Activated gamma-delta T cell treated with Interleukin-2 at 50 U/mL for 16 hours (primary cell): Measurements from ENCODE around the gene HSD17B1.
A peak's percentile ranks its signal among the peaks of the same experiment; 100 is the strongest.

ENCODE experiments used
- DNase-seq: peaks from one replicate; pipeline ENCODE4 v3.0.0-alpha.2; 2020

HSD17B1 gene

DNA sequence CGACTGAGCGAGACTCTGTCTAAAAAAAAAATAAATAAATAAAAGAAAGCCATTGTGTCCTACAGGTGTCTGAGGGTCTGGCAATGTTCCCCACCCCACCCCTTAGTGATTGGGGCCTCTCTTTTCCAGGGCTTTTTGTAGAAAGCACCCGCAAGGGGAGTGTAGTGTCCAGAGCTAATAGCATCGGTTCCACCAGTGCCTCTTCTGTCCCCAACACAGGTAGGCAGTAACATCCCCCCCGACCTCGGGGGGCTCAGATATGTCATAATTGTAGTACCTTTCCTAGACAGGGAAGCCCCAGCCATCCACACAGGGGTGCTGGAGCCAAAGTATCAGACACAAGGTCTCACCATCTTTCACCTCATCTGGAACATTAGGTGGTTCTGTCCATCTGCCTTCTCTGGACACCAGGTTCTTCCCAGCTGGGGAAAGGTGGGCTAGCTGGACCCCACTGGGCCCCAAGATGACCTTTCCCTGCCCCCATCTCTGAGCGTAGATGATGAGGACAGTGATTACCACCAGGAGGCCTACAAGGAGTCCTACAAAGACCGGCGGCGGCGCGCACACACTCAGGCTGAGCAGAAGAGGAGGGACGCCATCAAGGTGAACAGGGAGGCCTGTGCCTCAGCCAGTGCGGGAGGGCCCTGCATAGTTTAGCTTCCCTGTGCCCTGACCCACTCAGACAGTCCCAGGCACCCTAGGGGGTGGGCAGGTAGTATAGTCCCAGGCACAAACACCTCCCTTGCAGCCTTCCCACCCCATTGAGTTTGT is 15.8 kb downstream of the HSD17B1 start:
- no peak for DNase-seq

DNA sequence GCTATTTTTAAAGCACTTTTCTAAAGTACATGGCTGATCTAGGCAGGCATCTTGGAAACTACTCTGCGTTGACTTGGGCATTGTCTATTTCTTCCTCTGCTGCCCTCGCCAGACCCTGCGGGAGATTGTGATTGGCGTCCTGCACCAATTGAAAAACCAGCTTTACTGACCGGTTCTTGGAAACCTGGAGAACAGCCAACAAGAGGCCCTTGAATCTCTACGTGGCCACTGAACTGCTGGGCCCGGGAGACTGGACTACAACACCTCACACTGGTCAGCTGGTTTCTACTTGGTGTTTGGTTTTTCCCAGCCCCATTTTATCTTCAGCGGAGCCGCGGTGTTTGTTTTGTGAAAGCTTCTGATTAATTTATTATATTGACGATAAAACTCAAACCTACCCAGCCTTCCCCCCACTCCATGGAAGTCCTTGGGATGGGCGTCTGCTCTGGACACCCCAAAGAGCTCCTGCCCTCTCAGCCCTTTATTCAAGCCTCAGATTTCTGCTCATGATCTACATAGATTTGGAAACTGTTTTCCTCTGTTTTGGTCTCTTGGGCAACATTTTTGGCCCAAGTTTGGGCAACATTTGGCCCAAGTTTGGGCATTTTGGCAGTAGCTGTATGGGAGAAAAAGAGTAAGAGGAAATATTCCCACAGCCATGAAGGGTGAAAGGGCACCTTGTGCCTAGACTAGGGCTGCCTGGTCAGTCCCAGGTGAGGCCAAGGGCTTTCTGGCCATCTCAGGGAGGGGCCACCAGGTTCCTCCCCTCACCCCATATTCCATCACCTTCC is 18.9 kb downstream of the HSD17B1 start:
- no peak for DNase-seq

DNA sequence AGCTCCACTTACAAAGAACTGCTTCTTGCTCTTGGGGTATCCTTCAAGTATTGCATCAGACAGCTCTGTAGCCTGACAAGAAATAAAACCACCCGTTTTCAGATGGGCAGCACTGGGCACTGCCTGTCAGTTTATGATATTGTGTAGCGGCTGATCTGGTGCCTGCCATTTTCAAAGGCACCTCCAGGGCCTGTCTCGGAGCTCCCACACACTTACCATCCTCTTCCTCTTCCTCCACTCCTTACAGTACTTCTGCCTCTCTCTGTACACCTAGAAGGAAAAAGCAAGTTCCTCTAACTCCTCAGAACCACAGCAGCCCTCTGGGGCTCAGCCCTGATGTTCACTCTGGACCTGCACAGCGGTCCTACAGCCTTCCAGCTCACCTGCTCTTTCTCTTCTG is 20.4 kb downstream of the HSD17B1 start:
- no peak for DNase-seq

- DNase-seq = no peak
These were observed 21.7 kb downstream of the HSD17B1 start for GRCh38 chr17:42574463-42574862.

- DNase-seq = no peak
These were observed 24.4 kb downstream of the HSD17B1 start for GRCh38 chr17:42577140-42577531.

- DNase-seq = peak; percentile 91
These were observed 25.0 kb downstream of the HSD17B1 start, which contains the start of gene PSMC3IP for GRCh38 chr17:42577532-42578281. TSS of gene PSMC3IP (minus strand) at chr17:42577729. CDS start at chr17:42577686, 43 bp downstream.

- DNase-seq = peak; percentile 56
These were observed 25.7 kb downstream of the HSD17B1 start for GRCh38 chr17:42578282-42578869.

- DNase-seq = no peak
These were observed 27.2 kb downstream of the HSD17B1 start for GRCh38 chr17:42579794-42580551.

GRCh38 chr17:42581744-42582270 is 29.1 kb downstream of the HSD17B1 start:
- no peak for DNase-seq

GRCh38 chr17:42584880-42585279 is 32.2 kb downstream of the HSD17B1 start:
- no peak for DNase-seq

GRCh38 chr17:42585353-42585752 is 32.6 kb downstream of the HSD17B1 start:
- DNase-seq = no peak

DNA sequence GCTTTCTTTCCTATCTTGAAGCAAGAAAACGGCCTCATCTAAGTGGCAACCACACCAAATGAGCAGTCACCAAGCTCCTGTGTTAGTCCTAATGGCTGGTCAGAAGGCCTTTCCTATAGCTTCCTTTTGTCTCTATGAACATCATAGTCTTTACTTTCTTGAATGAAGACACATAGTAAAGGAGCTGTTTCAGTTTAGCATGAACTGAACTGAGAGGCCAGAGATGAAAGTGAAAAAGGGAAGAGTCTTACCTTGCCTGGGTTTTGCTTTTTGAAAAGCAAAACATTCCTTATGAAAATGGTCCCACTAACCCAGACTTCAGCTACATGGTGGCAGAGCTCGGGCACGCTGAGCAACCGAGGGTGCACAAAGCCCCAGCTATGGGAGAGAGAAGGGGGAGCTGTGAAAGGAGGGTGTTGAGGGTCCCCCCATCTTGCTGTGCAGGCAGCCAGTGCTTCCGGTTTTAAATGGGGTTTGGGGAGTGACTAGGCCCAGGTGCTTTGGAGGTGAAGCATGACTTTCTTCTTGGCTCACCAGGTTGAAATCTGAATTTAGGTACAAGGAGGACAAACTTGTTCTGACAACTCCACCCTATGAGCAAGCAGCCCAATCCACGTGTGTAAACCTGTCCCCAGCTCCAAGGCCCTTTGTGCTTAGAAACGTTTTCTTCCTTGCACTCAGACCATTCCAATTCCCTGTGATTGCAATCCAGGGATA is 33.9 kb downstream of the HSD17B1 start:
- DNase-seq = no peak

DNA sequence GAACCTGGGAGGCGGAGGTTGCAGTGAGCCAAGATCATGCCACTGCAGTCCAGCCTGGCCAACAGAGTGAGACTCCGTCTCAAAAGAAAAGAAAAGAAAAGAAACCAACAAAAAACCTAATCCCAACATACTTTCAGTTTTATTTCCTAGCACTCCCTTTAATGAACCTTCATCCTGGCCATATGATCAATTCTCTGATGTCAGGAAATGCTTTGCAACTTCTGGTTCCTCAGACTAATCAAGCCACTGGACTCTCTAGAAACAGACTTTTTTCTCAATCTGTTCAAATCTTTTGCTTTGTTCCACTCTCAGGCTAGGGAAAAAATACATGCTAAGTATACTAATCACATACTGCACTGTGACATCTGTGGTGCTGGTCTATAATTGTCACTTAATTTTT is 38.2 kb downstream of the HSD17B1 start:
- DNase-seq = no peak

- DNase-seq = no peak
These were observed 38.7 kb downstream of the HSD17B1 start for GRCh38 chr17:42591411-42591810.

- no peak for DNase-seq
These were observed 43.7 kb downstream of the HSD17B1 start for GRCh38 chr17:42596386-42596785.

DNA sequence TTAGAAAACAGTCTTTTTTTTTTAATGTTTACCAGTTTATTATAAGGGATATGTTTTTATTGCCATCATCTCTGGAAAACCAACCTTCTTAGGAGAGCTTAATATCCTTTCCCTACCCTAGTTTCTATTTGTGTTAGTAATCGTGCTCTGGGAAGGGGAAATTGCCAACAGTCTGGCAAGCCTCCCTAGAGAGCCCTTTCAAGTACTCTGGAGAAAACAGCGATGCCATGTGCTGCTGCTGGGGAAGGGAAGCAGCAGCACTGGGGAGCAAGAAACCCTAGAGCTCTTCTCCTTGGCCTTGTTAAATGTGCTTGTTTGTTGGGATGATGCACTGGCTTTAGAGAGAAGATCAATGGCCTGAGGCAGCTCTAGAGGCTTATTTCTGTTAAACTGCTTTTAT is 46.2 kb downstream of the HSD17B1 start:
- no peak for DNase-seq

DNA sequence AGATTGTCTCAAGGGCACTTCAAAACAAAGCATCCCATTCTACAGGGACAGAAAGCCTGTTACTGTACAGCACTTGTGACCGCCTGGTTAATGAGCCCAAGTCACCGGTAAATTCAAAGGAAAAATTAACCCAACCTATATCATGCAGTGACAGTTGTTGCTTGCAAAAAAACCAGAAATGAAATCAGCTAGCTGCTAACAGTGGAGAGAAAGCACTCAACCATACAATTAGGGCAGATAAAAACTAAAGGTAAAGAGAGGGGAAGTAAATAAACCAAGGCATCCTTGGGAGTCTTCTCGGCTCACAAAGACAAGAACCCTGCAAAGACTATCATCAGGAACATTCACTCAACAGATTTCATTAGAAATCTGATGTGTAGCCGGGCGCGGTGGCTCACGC is 50.6 kb downstream of the HSD17B1 start:
- DNase-seq = no peak
